ENCODE measurements around the gene ITCH. TPM values are rescaled to one million over a fixed set of nuclear protein-coding genes. Genes with fewer than 3 reads are reported as not detected.
"Not testable (repeated sequence)": the region's sequence is repeated elsewhere in the genome, so short reads cannot be mapped to it uniquely, and the experiment has no call there.

ITCH gene
- total and polyA plus RNA-seq, 4 donors = 9.3 to 68.1 (median 30.4) TPM

- Histone ChIP-seq H3K9me3 (ENCODE audit: control insufficient read depth in 4 of 4, insufficient read depth in 3 of 4, low read length in 3 of 4) (no peaks in the 10 kb centered on the region), H3K4me3 (no peak overlapping the region), H3K4me1 (ENCODE audit: control insufficient read depth in 5 of 5, insufficient read depth in 5 of 5, low read length in 5 of 5) (peaks cover 0 to 8% (median 0%) of the 10 kb centered on the region in 5 donors), H3K27me3 (ENCODE audit: control insufficient read depth in 3 of 3, insufficient read depth in 3 of 3, low read length in 2 of 3) (no peaks in the 10 kb centered on the region), H3K27ac (ENCODE audit: low read depth in 1 of 2, low read length in 1 of 2) (no peak overlapping the region), H3K36me3 (ENCODE audit: control insufficient read depth in 4 of 4, insufficient read depth in 4 of 4, low read length in 4 of 4) (peaks cover 4 to 13% (median 11%) of the 10 kb centered on the region in 4 donors), H3K9ac (ENCODE audit: insufficient read depth in 1 of 2, low read length in 2 of 2) (no peak overlapping the region)
- WGBS, 2 donors = 78 to 90% methylated on average over 3 of the region's 3 CpGs
- peak in 2 of 3 donors; percentile 29 to 38 for DNase-seq
- no peak for ATAC-seq (ENCODE audit: insufficient read depth, low FRiP score)
- TF ChIP-seq CTCF (IDR thresholded peaks at IDR 0.05; ENCODE audit: control extremely low read depth, extremely low read depth) = no peak
These were observed 148.8 kb downstream of the ITCH start for GRCh38 chr20:34511891-34512265.

- DNase-seq = no peak
- TF ChIP-seq CTCF (IDR thresholded peaks at IDR 0.05; ENCODE audit: control extremely low read depth, extremely low read depth) = no peak
- Histone ChIP-seq H3K4me1 (ENCODE audit: control insufficient read depth in 5 of 5, insufficient read depth in 5 of 5, low read length in 5 of 5) (peaks cover 0 to 8% (median 0%) of the 10 kb centered on the region in 5 donors), H3K9me3 (ENCODE audit: control insufficient read depth in 4 of 4, insufficient read depth in 3 of 4, low read length in 3 of 4) (no peaks in the 10 kb centered on the region), H3K4me3 (no peak overlapping the region), H3K27ac (ENCODE audit: low read depth in 1 of 2, low read length in 1 of 2) (peak overlapping the region in 1 of 2 donors; percentile 39), H3K27me3 (ENCODE audit: control insufficient read depth in 3 of 3, insufficient read depth in 3 of 3, low read length in 2 of 3) (no peaks in the 10 kb centered on the region), H3K9ac (ENCODE audit: insufficient read depth in 1 of 2, low read length in 2 of 2) (no peak overlapping the region), H3K36me3 (ENCODE audit: control insufficient read depth in 4 of 4, insufficient read depth in 4 of 4, low read length in 4 of 4) (peaks cover 4 to 13% (median 11%) of the 10 kb centered on the region in 4 donors)
- 85 to 89% methylated on average over 4 of the region's 4 CpGs for WGBS, 2 donors
- ATAC-seq (ENCODE audit: insufficient read depth, low FRiP score) = no peak
These were observed 149.3 kb downstream of the ITCH start for GRCh38 chr20:34512266-34512954.

- H3K27ac ChIP-seq (ENCODE audit: low read depth in 1 of 2, low read length in 1 of 2) = peak overlapping the region in 1 of 2 donors; percentile 39
These were observed 149.9 kb downstream of the ITCH start for GRCh38 chr20:34512955-34513419.

GRCh38 chr20:34514034-34514433 is 151.0 kb downstream of the ITCH start:
- H3K4me3 ChIP-seq; H3K9ac ChIP-seq (ENCODE audit: insufficient read depth in 1 of 2, low read length in 2 of 2); DNase-seq; H3K27me3 ChIP-seq (ENCODE audit: control insufficient read depth in 3 of 3, insufficient read depth in 3 of 3, low read length in 2 of 3); ATAC-seq (ENCODE audit: insufficient read depth, low FRiP score); H3K27ac ChIP-seq (ENCODE audit: low read depth in 1 of 2, low read length in 1 of 2); H3K4me1 ChIP-seq (ENCODE audit: control insufficient read depth in 5 of 5, insufficient read depth in 5 of 5, low read length in 5 of 5); H3K9me3 ChIP-seq (ENCODE audit: control insufficient read depth in 4 of 4, insufficient read depth in 3 of 4, low read length in 3 of 4): not testable (repeated sequence)
- WGBS, 2 donors = 92% methylated on average over 17 of the region's 17 CpGs
- peaks cover 0 to 11% (median 4%) of the 10 kb centered on the region in 4 donors for H3K36me3 ChIP-seq (ENCODE audit: control insufficient read depth in 4 of 4, insufficient read depth in 4 of 4, low read length in 4 of 4)

More at GRCh38 chr20:34512955-34513419, 149.9 kb downstream of the ITCH start:
- ATAC-seq (ENCODE audit: insufficient read depth, low FRiP score) (no peak), DNase-seq (no peak)
- no peak overlapping the region for H3K4me3 ChIP-seq
- H3K4me1 ChIP-seq (ENCODE audit: control insufficient read depth in 5 of 5, insufficient read depth in 5 of 5, low read length in 5 of 5) = peaks cover 0 to 8% (median under 1%) of the 10 kb centered on the region in 5 donors
- H3K9ac ChIP-seq (ENCODE audit: insufficient read depth in 1 of 2, low read length in 2 of 2) = no peak overlapping the region
- H3K36me3 ChIP-seq (ENCODE audit: control insufficient read depth in 4 of 4, insufficient read depth in 4 of 4, low read length in 4 of 4) = peaks cover 4 to 11% (median 8%) of the 10 kb centered on the region in 4 donors
- TF ChIP-seq CTCF (IDR thresholded peaks at IDR 0.05; ENCODE audit: control extremely low read depth, extremely low read depth) = no peak
- no peaks in the 10 kb centered on the region for H3K27me3 ChIP-seq (ENCODE audit: control insufficient read depth in 3 of 3, insufficient read depth in 3 of 3, low read length in 2 of 3)
- no peaks in the 10 kb centered on the region for H3K9me3 ChIP-seq (ENCODE audit: control insufficient read depth in 4 of 4, insufficient read depth in 3 of 4, low read length in 3 of 4)
